ENCODE results near the gene PCCA.
"Not testable (repeated sequence)": the region's sequence is repeated elsewhere in the genome, so short reads cannot be mapped to it uniquely, and the experiment has no call there.

Gene PCCA

DNA sequence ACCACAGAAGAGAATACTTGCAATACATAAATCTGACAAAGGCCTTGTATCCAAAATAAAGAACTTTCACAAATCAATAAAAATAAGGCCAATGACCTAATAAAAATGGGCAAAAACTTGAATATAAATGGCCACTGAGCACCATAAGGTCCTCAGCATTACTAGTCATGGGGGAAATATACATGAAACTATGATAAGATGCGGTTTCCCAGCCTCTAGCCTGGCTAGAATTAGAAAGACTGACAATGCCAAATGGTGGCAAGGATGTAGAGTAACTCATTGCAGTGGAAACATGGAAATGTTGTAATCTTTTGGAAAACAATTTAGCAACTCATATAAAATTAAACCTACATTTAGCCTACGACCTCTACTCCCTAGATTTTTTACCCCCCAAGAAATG lies 272.6 kb downstream of the PCCA start:
- DNase-seq (ENCODE audit: low read depth in 2 of 2): no peak

DNA sequence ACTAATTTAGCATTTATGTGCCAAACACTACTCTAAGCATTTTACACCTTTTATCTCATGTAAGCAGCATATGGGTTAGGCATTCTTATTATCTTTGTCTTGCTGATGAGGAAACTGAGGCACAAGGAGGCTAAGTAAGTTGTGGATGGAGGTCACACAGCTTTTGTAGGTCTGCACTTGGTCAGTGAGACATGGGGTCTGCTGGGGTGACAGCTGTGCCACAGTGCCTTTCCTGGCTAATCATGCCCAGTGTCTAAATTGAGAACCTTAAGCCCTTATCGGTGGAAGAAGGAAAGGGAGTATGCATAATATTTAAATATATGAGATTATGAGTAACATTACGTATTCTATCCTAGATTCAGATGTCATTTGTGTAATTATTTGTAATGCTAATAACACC lies 273.5 kb downstream of the PCCA start:
- DNase-seq (ENCODE audit: low read depth in 2 of 2): no peak

DNA sequence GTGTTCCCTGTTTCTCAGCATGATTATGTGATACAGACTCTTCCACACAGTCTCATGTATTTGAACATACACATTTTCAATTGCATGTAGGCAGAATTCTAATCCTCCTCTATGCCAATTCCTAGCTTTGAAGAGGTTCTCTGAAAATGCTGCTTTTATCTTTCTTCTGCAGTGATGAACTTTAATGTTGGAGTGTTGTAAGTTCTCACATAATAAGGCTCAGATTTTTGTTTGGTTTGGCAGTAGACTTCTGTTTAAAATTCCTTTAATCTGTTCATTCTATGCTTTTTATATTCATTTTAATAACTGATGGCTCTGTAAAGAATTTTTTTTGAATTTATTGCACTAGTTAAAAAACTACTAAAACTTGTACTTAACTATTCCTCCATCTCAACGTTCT lies 273.9 kb downstream of the PCCA start:
- no peak for DNase-seq (ENCODE audit: low read depth in 2 of 2)

DNA sequence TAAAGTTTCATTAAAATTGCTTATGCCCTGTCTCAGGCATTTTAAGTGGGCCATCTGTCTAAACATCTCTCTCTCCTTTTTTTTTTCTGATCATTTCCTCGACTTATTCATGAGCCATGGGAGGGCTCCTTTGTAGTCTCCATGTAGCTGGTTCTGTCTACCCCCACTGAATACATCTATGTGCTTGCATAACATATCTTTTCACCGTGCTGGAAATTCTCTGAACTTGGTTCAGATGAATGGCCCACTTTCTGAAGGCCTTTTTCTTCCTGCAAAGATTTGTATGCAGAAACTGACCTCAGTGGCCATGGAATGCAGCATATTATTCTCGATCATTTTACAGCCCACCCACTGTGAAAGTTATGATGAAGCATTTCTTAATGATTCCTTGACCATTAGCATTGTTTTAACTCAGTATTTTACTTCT lies 274.4 kb downstream of the PCCA start:
- no peak for DNase-seq (ENCODE audit: low read depth in 2 of 2)

DNA sequence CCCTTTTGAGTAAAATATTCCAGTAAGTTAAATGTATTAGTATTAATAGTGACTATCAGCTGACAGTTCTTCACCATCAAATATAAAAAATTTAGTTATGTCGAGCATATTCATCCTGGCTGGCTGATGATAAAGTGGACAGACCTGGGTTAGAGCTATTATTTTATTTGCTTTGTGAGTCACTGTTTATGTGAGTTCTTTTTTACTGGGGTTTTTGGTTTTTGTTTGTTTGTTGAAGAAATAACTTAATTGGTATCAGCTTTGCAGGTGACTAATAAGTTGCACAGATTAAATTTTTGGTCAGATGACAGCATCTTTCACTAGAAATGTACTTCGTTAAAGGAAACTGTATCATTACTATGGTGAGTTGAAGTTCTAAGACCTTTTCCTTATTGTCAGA lies 275.0 kb downstream of the PCCA start:
- DNase-seq (ENCODE audit: low read depth in 2 of 2): no peak

DNA sequence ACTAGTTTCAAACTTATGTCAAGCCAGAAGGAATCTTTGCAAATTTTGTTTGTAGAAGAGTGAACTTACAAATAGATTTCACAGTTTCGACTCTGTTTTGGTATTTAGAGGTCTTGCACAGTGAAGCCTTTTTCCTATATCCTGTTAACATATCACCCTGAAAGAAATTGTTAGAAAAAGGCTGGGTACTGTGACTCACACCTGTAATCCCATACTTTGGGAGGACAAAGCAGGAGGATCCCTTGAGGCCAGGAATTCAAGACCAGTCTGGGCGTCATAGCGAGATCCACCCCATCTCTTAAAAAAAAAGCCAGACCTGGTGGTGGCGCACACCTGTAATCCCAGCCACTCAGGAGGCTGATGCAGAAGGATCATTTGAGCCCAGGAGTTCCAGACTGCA lies 275.7 kb downstream of the PCCA start:
- no peak for DNase-seq (ENCODE audit: low read depth in 2 of 2)

DNA sequence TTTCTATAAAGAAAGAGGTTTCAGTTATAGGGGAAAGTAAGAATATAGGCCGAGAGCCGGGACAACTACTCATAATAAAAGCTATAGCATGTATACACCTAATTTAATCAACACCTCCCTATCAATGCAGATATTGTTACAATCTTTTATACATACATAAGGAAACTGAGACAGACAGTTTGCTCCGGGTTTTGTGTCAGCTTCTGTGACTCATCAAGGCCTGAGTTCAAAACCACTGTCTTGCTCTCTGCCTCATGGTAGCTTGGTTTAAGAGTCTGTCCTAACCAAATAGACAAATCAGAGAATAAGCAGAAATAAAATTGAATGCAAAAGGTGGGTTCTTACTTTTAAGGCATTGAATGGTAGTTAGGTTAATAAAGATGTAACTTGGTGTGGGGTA lies 276.8 kb downstream of the PCCA start:
- DNase-seq (ENCODE audit: low read depth in 2 of 2): no peak

DNA sequence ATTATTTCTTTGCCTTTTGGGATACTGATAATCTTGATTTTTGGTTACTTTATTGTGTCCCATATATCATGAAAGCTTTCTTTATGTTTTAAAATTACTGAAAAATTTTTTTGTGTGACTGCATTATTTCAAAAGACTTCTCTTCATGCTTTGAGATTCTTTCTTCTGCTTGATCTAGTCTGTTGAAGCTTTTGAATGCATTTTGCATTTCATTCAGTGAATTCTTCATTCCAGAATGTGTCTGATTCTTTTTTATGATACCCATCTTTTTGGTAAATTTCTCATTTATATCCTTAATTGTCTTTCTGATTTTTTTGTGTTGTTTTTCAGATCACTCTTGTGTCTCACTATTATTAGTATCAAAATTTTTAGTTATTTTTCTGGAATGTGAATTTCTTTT lies 289.6 kb downstream of the PCCA start:
- DNase-seq (ENCODE audit: low read depth in 2 of 2): no peak

DNA sequence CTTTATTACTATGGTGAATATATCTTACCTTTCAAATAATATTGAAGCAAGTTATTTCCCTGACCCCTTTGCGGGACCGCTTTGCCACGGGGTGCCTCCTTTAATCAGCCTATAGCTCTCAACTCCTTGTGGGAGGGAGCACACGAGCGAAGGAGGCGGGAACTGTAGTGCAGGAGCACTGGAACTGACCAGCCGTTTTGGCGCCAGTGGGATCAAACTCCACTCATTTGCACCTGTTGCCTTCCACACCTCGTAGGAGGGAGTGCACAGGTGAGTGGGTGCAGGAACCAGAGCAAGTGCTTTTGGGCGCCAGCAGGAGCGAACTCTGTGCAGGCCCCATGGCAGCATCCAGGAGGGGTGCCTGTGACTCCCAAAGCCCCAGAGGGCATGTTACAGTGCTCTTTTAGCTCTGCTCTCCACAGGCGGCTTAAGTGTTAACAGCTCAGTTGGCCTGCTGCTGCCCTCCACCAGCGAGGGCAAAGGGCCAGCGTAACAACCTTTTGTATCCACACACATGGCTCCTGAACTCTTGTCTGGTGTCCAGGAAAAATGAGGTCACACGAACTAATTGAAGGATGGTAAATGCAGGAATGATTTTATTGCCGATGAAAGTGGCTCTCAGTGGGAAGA lies 292.8 kb downstream of the PCCA start:
- no peak for DNase-seq (ENCODE audit: low read depth in 2 of 2)

DNA sequence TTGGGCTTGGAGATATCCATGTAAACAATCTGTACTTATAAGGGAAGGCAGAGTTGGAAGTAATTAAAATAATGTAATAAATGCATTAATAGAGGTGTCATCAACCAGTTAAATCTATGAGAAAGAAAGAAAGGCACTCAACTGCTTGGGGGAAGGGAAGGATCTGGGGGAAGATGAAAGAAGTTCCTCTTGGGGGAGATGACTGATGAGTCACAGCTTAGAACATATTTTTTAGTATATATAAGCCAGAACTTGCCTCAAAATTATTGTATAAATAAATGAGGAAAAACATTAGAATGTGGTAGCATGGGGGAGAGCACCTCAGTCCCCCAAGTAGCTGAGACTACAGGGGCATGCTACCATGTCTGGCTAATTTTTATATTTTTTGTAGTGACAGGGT lies 293.9 kb downstream of the PCCA start:
- DNase-seq (ENCODE audit: low read depth in 2 of 2): no peak

DNA sequence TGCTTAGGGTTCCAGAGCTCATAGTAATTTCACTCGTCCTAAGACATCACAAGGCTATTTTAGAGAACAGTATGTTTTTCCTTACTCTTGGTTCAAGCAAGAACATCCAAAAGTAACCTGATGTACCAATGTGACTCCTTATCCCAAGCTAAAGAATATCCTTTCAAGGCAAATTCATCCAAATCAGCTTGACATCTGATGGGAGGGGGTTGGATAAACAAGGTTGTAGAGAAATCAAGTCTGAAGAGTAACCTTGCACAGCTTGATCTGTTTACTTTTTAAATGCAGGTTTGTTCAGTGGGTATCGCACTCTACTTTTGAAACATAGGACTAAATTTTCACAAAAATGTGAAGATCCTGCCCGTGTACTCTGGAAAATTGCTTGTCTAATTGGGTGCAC lies 298.5 kb downstream of the PCCA start:
- no peak for DNase-seq (ENCODE audit: low read depth in 2 of 2)

DNA sequence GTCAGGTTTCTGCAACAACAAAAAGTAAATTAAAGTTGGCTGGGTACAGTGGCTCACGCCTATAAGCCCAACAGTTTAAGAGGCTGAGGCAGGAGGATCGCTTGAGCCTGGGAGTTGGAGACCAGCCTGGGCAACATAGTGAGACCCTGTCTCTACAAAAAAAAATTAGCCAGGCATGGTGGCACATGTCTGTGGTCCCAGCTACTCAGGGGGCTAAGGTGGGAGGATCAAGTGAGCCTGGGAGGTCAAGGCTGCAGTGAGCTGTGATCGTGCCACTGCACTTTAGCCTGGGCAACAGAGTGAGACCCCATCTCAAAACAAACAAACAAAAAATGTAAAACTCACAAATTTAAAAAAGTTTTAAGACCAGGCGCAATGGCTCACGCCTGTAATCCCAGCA lies 299.3 kb downstream of the PCCA start:
- DNase-seq (ENCODE audit: low read depth in 2 of 2): not testable (repeated sequence)

DNA sequence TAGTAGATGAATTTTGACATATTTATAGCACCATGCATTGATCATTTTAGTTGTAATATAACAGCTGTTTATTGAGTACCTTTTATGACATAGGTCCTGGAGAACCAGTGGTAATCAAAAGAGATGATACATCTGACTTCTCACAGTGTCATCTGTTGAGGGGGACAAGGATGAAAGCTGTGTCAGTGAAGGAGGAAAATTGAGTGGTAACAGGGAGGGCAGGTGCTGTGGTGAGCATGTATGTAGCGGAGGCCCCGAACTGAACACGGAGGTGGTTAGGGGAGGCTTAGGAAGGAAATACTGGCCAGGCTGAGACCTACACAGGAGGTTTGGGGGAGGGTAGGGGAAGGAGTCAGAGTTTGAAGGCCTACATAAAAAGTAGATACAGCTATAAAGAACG lies 300.0 kb downstream of the PCCA start:
- no peak for DNase-seq (ENCODE audit: low read depth in 2 of 2)

DNA sequence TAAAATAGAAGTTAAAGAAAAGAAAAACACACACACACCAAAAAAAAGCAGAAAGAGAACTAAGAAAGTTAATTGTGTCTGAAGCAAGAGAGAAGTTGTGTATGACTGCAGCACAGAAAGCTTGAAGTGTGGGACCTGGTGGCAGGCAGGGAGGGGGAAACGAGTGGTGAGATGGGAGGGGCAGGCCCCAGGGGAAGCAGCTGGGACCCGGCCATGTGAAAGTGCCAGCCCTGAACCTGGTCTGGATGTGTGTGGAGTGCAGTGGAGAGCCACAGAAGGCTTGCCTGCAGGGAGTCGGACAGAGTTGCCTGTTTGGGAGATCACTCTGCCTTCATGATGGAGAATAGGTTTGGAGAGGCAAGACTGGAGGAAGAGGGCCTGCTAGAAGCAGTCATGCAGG lies 300.7 kb downstream of the PCCA start:
- DNase-seq (ENCODE audit: low read depth in 2 of 2): no peak

DNA sequence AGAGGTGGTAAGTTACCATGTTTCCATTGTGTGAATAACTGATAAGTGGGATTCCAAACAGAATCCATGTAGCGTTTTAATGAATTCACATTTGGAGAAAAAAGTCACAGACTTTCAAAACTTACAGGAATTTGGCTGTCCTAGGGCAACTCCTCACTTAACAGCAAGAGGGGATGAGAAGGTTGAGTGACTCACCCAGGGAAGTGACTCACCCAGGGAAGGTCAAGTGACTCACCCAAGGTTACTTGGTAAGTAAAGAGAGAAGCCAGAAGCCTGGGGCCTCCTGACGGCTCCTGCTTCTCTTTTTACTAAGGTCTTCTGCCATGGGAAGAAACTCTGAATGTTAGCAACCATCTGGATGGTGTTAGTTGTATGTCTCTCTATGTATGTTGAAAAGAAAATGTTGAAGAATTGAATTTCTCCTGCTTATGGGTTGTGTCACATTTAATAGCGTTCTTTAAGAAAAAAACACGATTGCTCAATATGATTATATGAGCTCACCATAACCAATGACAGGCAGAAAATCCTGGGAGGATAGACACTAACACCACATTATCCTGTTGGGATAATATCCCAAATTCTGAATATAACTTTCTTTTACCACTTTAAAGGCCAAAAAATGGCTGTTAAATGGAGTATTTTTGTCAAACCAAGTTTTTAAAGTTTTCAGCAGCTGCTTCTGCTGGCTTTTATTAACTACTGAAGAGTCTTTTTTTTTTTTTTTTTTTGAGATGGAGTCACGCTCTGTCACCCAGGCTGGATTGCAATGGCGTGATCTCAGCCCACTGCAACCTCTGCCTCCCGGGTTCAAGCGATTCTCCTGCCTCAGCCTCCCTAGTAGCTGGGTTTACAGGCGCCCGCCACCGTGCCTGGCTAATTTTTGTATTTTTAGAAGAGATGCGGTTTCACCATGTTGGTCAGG lies 304.1 kb downstream of the PCCA start:
- peak; percentile 16 to 29 for DNase-seq (ENCODE audit: low read depth in 2 of 2)

DNA sequence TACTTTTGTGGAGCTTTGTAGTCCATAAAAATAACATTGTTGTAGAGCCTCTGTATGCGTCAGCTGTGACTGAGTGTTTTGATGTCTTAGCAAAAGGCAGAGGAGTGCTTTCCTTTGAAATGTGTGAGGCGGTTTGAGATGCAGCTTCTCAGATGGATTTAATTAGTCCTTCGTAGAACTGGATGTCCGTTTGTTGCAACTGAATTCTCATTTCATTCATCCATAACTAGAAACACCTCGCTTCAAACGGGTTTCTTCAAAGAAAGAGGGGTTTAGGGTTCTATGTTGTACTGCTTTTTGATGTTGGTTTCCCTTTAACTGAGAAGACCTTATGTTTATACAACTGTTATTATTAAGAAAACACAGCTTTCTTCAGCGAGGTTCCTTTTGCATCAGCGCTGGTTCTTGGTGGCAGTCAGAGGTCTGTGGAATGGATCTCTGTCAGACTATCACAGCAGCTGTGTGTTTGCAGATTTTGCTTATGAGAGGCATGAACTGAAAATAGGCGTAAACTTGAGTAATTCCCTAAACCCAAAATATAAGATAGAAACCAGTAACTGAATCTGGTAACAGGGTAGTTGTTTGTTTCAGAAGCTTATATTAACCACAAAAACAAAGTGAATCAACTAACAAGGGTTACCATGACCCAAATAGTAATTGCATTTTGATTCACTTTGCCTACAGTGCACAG lies 305.3 kb downstream of the PCCA start:
- DNase-seq (ENCODE audit: low read depth in 2 of 2): no peak

DNA sequence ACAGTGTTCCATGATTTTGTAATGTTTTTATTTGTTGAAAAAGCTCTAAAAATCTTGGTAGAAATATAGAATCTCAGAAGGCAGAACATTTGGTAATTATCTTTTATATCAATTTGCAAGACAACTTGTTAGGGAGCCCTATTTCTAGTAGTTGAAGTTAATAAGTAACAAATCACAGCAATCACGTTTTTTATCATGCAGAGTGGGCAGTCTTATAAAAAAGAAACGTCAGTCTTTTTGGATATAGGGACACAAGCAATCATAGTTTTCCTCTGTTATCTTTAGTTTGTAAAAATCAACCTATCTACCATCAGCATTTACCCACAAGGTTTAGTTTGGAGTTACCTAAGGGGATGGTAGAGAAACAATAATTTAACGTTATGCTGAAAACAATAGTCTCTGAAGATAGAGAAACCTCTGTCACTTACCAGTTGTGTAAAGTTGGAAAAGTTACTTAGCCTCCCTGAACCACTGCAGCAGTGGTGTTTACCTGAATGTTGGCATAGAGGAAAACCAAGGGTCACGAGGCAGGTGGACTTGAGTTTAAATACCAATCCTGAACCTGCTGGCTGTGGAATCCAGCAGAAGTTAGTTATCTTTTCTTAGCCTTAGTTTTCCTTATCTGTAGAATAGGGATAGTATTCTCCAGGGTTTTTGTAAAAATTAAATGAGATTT lies 306.9 kb downstream of the PCCA start:
- DNase-seq (ENCODE audit: low read depth in 2 of 2): no peak

DNA sequence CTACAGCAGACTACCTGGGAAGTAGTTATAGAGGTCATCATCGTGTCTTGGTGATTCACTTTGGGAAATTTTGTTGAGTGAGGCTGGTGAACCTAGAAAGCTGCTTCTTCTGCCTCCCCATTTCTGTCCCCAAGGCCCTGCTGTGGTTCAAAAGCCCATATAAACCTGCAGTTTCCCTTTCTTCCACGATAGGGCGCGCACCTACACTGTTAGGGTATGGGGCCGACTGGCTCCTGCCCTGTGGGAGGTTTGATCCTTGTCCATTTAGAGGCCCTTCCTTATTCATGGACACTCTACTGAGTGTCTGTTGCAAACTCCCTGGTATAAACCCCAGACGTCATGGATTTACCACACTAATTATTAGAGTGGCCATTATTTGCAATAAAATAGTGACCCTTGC lies 307.9 kb downstream of the PCCA start:
- DNase-seq (ENCODE audit: low read depth in 2 of 2): no peak

DNA sequence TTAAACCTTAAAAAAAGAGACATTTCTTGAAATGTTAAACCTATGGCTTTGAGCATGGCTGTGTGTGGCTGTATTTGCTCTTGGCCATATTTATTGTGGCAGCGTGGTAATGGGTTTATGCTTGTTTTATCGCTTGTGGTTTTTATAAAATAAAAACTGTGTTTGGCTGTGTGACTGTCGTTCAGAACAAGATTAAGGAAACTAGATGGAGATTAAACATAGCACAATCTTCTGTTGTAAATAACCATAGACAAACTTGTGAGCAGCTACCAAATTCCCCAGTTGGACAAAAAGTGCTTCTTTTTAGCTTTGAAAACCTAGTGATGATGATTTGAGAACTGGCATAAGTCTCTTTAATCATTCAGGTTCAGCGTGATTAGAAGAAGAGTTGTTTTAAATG lies 308.7 kb downstream of the PCCA start:
- DNase-seq (ENCODE audit: low read depth in 2 of 2): no peak

DNA sequence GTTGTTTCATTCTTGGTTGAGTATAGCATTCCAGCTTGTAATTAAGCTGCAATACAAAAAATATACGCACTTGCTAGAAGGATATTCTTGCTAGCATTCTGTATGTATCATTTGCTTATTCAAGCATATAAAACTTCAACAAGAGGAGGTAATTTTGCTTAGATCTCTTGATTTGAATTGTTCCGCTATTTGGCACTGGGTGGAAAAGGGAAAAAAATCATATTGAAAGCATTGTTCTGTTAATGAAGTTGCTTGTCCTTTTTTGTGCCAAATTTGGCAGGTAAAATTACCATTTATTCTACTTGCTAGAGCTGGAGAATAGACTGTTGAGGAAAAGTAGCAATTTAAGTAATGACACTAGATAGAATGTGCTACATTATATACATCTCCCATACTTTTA lies 309.5 kb downstream of the PCCA start:
- no peak for DNase-seq (ENCODE audit: low read depth in 2 of 2)

DNA sequence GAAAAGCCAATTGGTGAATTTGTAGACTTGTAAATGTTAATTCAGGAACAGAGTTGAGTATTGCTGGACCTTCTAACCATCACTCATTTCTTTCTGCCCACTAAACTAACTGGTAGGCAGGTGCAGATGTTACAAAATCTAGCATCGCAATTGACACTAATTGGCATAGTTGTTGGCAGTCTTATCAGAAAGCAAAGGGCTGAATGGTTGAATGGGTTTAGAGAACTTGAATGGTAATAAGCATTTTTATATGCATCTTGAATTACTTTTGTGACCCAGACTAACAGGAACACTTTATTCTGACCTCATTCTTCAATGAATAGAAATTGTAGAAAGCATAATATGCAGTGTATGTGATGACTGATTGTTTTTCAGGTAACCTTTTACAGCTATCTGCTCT lies 310.6 kb downstream of the PCCA start:
- DNase-seq (ENCODE audit: low read depth in 2 of 2): no peak

DNA sequence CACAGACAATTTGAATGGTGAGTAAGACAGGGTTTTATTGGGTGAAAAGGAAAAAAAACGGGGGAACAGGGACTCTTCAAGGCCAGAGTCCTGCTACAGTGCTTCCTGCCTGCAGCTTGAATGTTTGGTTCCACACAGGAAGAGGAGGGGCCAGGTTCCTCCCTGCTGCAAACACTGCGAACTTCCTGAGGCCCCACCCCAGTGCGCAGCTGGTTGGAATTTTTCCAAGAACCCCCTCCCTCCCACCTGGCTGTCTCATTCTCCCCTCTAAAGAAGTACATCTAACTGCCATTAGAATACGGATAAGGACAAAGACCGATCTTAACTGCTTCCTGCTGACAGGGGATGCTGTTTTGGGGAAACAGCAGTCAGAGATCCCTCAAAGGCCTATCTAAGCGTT lies 314.8 kb downstream of the PCCA start:
- DNase-seq (ENCODE audit: low read depth in 2 of 2): no peak
